ENCODE results near the gene EXT2. TPM values are rescaled to one million over a fixed set of nuclear protein-coding genes. Genes with fewer than 3 reads are reported as not detected.

The EXT2 gene
- total RNA-seq, 1 donor from 2014 or later, result 140 TPM

- no peak for DNase-seq (ENCODE audit: low read depth)
Measured at GRCh38 chr11:44244639-44245310, 149.3 kb downstream of the EXT2 start.

GRCh38 chr11:44246726-44247125 lies 151.2 kb downstream of the EXT2 start:
- H3K4me3 ChIP-seq (ENCODE audit: low read depth, low read length), result no peak overlapping the region
- no peak for DNase-seq (ENCODE audit: low read depth)
- no peak for TF ChIP-seq CTCF (conservative IDR thresholded peaks at IDR 0.05; ENCODE audit: low read depth, low read length)

More at GRCh38 chr11:44244639-44245310, 149.3 kb downstream of the EXT2 start:
- H3K4me3 ChIP-seq (ENCODE audit: low read depth, low read length), result no peak overlapping the region
- no peak for TF ChIP-seq CTCF (conservative IDR thresholded peaks at IDR 0.05; ENCODE audit: low read depth, low read length)

GRCh38 chr11:44247508-44247907 lies 152.0 kb downstream of the EXT2 start:
- TF ChIP-seq CTCF (conservative IDR thresholded peaks at IDR 0.05; ENCODE audit: low read depth, low read length), result no peak
- DNase-seq (ENCODE audit: low read depth), result no peak
- H3K4me3 ChIP-seq (ENCODE audit: low read depth, low read length), result no peak overlapping the region

- TF ChIP-seq CTCF (conservative IDR thresholded peaks at IDR 0.05; ENCODE audit: low read depth, low read length), result no peak
- H3K4me3 ChIP-seq (ENCODE audit: low read depth, low read length), result no peak overlapping the region
- DNase-seq (ENCODE audit: low read depth), result no peak
Measured at GRCh38 chr11:44248109-44248508, 152.6 kb downstream of the EXT2 start.

GRCh38 chr11:44250421-44250820 lies 154.9 kb downstream of the EXT2 start:
- H3K4me3 ChIP-seq (ENCODE audit: low read depth, low read length), result no peak overlapping the region
- no peak for DNase-seq (ENCODE audit: low read depth)
- TF ChIP-seq CTCF (conservative IDR thresholded peaks at IDR 0.05; ENCODE audit: low read depth, low read length), result no peak

GRCh38 chr11:44252999-44253602 lies 157.6 kb downstream of the EXT2 start:
- H3K4me3 ChIP-seq (ENCODE audit: low read depth, low read length), result no peak overlapping the region
- DNase-seq (ENCODE audit: low read depth), result no peak
- no peak for TF ChIP-seq CTCF (conservative IDR thresholded peaks at IDR 0.05; ENCODE audit: low read depth, low read length)
